ENCODE measurements around the gene POLRMT.

DNA sequence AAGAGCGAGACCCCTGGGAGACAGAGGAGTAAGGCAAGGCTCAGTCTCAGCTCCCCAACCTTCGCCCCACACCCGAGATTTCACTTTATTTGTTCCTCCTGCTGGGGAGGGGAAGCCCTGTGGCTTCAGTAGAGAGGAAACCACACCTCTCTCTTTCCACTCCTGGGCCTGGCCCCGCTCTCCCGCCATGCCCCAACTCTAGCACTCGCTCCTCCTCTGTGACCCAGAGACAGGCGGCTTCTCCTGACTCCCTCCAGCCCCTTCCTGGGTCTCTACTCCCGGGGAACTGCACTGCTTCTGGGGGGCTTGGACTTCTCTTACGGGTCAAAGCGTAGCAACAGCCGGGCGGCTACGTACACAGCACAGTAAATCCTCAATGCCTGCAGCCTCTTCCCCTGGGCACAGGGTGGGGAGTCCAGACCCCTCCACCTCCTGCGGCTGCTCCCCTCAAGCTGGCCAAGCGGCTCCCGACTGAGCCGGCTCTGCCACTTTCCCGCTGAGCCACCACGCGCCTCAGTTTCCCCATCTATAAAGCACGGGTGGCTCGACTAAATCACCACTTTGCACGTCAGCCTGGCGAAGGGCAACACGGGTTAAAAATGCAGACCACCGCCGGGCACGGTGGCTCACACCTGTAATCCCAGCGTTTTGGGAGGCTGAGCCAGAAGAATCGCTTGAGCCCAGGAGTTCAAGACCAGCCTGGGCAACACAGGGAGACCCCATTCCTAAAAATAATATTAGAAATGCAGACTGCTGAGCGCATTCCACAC lies 28.3 kb upstream of the POLRMT start:
- TF ChIP-seq, protein P1, sequence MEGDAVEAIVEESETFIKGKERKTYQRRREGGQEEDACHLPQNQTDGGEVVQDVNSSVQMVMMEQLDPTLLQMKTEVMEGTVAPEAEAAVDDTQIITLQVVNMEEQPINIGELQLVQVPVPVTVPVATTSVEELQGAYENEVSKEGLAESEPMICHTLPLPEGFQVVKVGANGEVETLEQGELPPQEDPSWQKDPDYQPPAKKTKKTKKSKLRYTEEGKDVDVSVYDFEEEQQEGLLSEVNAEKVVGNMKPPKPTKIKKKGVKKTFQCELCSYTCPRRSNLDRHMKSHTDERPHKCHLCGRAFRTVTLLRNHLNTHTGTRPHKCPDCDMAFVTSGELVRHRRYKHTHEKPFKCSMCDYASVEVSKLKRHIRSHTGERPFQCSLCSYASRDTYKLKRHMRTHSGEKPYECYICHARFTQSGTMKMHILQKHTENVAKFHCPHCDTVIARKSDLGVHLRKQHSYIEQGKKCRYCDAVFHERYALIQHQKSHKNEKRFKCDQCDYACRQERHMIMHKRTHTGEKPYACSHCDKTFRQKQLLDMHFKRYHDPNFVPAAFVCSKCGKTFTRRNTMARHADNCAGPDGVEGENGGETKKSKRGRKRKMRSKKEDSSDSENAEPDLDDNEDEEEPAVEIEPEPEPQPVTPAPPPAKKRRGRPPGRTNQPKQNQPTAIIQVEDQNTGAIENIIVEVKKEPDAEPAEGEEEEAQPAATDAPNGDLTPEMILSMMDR (IDR thresholded peaks at IDR 0.05; ENCODE audit: insufficient read depth, low read depth, low read length): no peak
- TF ChIP-seq EZH2 (IDR thresholded peaks at IDR 0.05; ENCODE audit: insufficient read depth, low read length): no peak

Measured in astrocyte (in vitro differentiated cells and primary cell).